ENCODE results near the gene UBE2Z.

DNA sequence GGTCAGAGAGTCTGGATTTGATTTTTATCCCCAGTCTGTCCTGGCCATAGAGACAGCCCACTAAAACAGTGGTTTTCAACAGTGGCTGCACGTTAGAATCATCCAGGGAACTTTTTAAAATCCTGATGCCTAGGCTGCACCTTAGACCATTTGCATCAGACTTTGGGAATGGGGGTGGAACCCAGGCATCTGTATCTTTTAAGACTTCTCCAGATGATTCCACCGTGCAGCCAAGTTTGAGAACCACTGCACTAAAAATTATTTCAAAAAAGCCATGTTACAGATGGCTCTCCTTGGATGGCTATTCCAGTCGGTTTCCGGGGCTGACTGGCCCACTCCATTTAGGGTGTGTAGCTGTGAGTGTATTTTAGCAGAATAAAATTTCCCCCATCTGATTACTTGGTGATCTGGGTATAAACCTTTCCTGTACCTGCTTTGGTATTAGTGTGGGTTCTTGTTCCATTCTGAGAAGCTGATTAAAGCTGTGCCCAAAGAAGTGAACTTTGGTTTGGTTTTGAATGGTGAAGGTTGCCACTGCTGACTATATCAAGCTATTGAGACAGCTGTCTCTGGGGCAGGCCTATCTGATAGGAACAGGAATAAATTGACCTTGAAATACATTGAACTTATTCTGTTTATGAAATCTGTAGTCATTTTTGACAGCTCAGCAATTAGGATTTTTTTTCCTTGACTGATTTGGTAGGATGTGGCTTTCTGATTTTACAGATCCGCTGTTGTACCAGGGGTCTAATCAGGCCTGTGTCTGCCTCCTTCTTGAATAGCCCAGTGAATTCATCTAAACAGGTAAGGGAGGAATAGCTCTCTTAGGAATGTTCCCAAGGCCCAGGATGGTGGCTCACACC lies 14.3 kb upstream of the UBE2Z start:
- TF ChIP-seq, protein P1, sequence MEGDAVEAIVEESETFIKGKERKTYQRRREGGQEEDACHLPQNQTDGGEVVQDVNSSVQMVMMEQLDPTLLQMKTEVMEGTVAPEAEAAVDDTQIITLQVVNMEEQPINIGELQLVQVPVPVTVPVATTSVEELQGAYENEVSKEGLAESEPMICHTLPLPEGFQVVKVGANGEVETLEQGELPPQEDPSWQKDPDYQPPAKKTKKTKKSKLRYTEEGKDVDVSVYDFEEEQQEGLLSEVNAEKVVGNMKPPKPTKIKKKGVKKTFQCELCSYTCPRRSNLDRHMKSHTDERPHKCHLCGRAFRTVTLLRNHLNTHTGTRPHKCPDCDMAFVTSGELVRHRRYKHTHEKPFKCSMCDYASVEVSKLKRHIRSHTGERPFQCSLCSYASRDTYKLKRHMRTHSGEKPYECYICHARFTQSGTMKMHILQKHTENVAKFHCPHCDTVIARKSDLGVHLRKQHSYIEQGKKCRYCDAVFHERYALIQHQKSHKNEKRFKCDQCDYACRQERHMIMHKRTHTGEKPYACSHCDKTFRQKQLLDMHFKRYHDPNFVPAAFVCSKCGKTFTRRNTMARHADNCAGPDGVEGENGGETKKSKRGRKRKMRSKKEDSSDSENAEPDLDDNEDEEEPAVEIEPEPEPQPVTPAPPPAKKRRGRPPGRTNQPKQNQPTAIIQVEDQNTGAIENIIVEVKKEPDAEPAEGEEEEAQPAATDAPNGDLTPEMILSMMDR (IDR thresholded peaks at IDR 0.05), result no peak
- TF ChIP-seq NFE2L1 (CRISPR knock-in tag; IDR thresholded peaks at IDR 0.05) (no peak), RELA (CRISPR knock-in tag; IDR thresholded peaks at IDR 0.05; ENCODE audit: borderline replicate concordance) (no peak), GRHL2 (CRISPR knock-in tag; IDR thresholded peaks at IDR 0.05; ENCODE audit: insufficient replicate concordance, severe bottlenecking) (no peak), IRF2 (CRISPR knock-in tag; IDR thresholded peaks at IDR 0.05; ENCODE audit: borderline replicate concordance, low read depth) (no peak), SP1 (CRISPR knock-in tag; conservative IDR thresholded peaks at IDR 0.05) (no peak), MYBL2 (CRISPR knock-in tag; IDR thresholded peaks at IDR 0.05) (no peak)
- TF ChIP-seq, protein P2, sequence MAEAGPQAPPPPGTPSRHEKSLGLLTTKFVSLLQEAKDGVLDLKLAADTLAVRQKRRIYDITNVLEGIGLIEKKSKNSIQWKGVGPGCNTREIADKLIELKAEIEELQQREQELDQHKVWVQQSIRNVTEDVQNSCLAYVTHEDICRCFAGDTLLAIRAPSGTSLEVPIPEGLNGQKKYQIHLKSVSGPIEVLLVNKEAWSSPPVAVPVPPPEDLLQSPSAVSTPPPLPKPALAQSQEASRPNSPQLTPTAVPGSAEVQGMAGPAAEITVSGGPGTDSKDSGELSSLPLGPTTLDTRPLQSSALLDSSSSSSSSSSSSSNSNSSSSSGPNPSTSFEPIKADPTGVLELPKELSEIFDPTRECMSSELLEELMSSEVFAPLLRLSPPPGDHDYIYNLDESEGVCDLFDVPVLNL (CRISPR knock-in tag; IDR thresholded peaks at IDR 0.05; ENCODE audit: borderline replicate concordance, low read depth), result no peak
- TF ChIP-seq, protein P3, sequence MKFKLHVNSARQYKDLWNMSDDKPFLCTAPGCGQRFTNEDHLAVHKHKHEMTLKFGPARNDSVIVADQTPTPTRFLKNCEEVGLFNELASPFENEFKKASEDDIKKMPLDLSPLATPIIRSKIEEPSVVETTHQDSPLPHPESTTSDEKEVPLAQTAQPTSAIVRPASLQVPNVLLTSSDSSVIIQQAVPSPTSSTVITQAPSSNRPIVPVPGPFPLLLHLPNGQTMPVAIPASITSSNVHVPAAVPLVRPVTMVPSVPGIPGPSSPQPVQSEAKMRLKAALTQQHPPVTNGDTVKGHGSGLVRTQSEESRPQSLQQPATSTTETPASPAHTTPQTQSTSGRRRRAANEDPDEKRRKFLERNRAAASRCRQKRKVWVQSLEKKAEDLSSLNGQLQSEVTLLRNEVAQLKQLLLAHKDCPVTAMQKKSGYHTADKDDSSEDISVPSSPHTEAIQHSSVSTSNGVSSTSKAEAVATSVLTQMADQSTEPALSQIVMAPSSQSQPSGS (CRISPR knock-in tag; IDR thresholded peaks at IDR 0.05; ENCODE audit: borderline replicate concordance, low read depth), result no peak
- TF ChIP-seq, protein P4, sequence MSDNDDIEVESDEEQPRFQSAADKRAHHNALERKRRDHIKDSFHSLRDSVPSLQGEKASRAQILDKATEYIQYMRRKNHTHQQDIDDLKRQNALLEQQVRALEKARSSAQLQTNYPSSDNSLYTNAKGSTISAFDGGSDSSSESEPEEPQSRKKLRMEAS (CRISPR knock-in tag; IDR thresholded peaks at IDR 0.05), result no peak
- TF ChIP-seq, protein P5, sequence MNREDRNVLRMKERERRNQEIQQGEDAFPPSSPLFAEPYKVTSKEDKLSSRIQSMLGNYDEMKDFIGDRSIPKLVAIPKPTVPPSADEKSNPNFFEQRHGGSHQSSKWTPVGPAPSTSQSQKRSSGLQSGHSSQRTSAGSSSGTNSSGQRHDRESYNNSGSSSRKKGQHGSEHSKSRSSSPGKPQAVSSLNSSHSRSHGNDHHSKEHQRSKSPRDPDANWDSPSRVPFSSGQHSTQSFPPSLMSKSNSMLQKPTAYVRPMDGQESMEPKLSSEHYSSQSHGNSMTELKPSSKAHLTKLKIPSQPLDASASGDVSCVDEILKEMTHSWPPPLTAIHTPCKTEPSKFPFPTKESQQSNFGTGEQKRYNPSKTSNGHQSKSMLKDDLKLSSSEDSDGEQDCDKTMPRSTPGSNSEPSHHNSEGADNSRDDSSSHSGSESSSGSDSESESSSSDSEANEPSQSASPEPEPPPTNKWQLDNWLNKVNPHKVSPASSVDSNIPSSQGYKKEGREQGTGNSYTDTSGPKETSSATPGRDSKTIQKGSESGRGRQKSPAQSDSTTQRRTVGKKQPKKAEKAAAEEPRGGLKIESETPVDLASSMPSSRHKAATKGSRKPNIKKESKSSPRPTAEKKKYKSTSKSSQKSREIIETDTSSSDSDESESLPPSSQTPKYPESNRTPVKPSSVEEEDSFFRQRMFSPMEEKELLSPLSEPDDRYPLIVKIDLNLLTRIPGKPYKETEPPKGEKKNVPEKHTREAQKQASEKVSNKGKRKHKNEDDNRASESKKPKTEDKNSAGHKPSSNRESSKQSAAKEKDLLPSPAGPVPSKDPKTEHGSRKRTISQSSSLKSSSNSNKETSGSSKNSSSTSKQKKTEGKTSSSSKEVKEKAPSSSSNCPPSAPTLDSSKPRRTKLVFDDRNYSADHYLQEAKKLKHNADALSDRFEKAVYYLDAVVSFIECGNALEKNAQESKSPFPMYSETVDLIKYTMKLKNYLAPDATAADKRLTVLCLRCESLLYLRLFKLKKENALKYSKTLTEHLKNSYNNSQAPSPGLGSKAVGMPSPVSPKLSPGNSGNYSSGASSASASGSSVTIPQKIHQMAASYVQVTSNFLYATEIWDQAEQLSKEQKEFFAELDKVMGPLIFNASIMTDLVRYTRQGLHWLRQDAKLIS (CRISPR knock-in tag; IDR thresholded peaks at IDR 0.05; ENCODE audit: borderline replicate concordance), result no peak

All from WTC11 (cell line).